Kidney (tissue), 14 donors: ENCODE data around the gene PPP2R5B. TPM values are rescaled to one million over a fixed set of nuclear protein-coding genes. Genes with fewer than 3 reads are reported as not detected.
A peak's percentile ranks its signal among the peaks of the same experiment; 100 is the strongest.

ENCODE experiments used
- DNase-seq, 5 donors: peaks; one replicate each; pipeline ENCODE4 v3.0.0-alpha.2; 2013 to 2020
- FAIRE-seq: peaks from 2 replicates; lab custom pipeline; 2012; peaks lifted over from hg19 to GRCh38; lab: Jason Lieb, UNC
- H3K27ac ChIP-seq, 2 donors: one replicate each; pipeline ENCODE4 v1.7.0; 2013; ENCODE audit warnings: low read depth in 2 of 2, low read length in 2 of 2, inconsistent platforms in 1 of 2
- H3K27me3 ChIP-seq: one replicate; pipeline ENCODE4 v1.7.1; 2013; ENCODE audit warnings: low read length, inconsistent platforms; ENCODE audit not compliant: control insufficient read depth, insufficient read depth
- H3K36me3 ChIP-seq, 3 donors: one replicate each; pipeline versions ENCODE4 v1.7.0 to v1.7.1; 2013; ENCODE audit warnings: low read length in 3 of 3, control low read depth in 1 of 3, inconsistent platforms in 1 of 3; ENCODE audit not compliant: insufficient read depth in 3 of 3, control insufficient read depth in 2 of 3
- H3K4me1 ChIP-seq, 3 donors: one replicate each; pipeline versions ENCODE4 v1.7.0 to v1.7.1; 2013; ENCODE audit warnings: low read length in 3 of 3, inconsistent platforms in 1 of 3, low read depth in 1 of 3; ENCODE audit not compliant: control insufficient read depth in 2 of 3, insufficient read depth in 2 of 3
- H3K4me3 ChIP-seq, 3 donors: one replicate each; pipeline versions ENCODE4 v1.7.0 to v1.8.1; 2013; ENCODE audit warnings: low read length in 3 of 3, control low read depth in 1 of 3, inconsistent platforms in 1 of 3
- H3K9ac ChIP-seq, 3 donors: one replicate each; pipeline versions ENCODE4 v1.7.0 to v1.7.1; 2013; ENCODE audit warnings: low read length in 3 of 3, control low read depth in 1 of 3, inconsistent platforms in 1 of 3
- H3K9me3 ChIP-seq, 3 donors: one replicate each; pipeline versions ENCODE4 v1.7.0 to v1.7.1; 2013; ENCODE audit warnings: low read length in 3 of 3, control low read depth in 1 of 3, inconsistent platforms in 1 of 3; ENCODE audit not compliant: control insufficient read depth in 2 of 3, insufficient read depth in 1 of 3
- CTCF ChIP-seq: IDR thresholded peaks from 3 replicates; pipeline ENCODE4 v1.5.1; 2012; ENCODE audit warnings: mild to moderate bottlenecking, moderate library complexity, borderline replicate concordance; ENCODE audit not compliant: insufficient read depth; ENCODE audit errors: extremely low read depth
- intact Hi-C: fragments of 100-400 bp; cut with DNase I; formaldehyde crosslinking; loops from one replicate; pipeline ENCODE4 v1.11.1; 2022
- polyA plus RNA-seq: library from polyadenylated mRNA; stranded (reverse); fragments of 350-450 nt; fragmentation: Illumina TruSeq; extraction: RNeasy Lipid Tissue Mini Kit (QIAGEN cat#74804); gene quantifications from one replicate; pipeline ENCODE4 v1.2.3, GENCODE V29; 2014; ENCODE audit warnings: low read depth, low replicate concordance; ENCODE audit not compliant: insufficient read depth
- total RNA-seq: library from RNA; stranded (reverse); fragmentation: NEBNext Ultra II Directional; extraction: Animal tissue kit (Norgen Biotek cat#: 25700); gene quantifications from one replicate; pipeline ENCODE4 v1.2.1, GENCODE V29; 2021
- donor health status: control.
- donor health status: control.
- donor health status: control.
- donor health status: control.
- donor health status: control.
- donor health status: DM: yes; HTN: yes; CAD: no.
- donor health status: Normal renal cell carcinoma (clear cell type).

The PPP2R5B gene
- total and polyA plus RNA-seq, 2 donors from 2014 or later, result 16.8 to 21.2 TPM

GRCh38 chr11:64918017-64918416 is 6.5 kb upstream of the PPP2R5B start:
- Histone ChIP-seq H3K36me3 (peaks cover 0 to 7% (median 3%) of the 10 kb centered on the region in 3 donors), H3K4me3 (peak overlapping the region; percentile 74 to 83 (median 82)), H3K27me3 (no peaks in the 10 kb centered on the region), H3K4me1 (peaks cover 0 to 16% (median 4%) of the 10 kb centered on the region in 3 donors), H3K27ac (peak overlapping the region in 1 of 2 donors; percentile 59), H3K9ac (peak overlapping the region; percentile 53 to 82 (median 78)), H3K9me3 (no peaks in the 10 kb centered on the region)
- peak; percentile 12 for TF ChIP-seq CTCF
- peak in 3 of 5 donors; percentile 36 to 66 (median 63) for DNase-seq
- FAIRE-seq, result no peak
- intact Hi-C loops, result no loop called here

- intact Hi-C loops, result no loop called here
- Histone ChIP-seq H3K27me3 (no peaks in the 10 kb centered on the region), H3K4me1 (peaks cover 0 to 20% (median 4%) of the 10 kb centered on the region in 3 donors), H3K36me3 (no peaks in the 10 kb centered on the region), H3K27ac (no peak overlapping the region), H3K9ac (no peak overlapping the region), H3K9me3 (no peaks in the 10 kb centered on the region), H3K4me3 (no peak overlapping the region)
- no peak for TF ChIP-seq CTCF
- no peak for FAIRE-seq
- DNase-seq, result no peak
Observed at GRCh38 chr11:64919627-64920026, 4.9 kb upstream of the PPP2R5B start.

- H3K27me3 ChIP-seq, result no peaks in the 10 kb centered on the region
- DNase-seq, result no peak
- H3K27ac ChIP-seq, result no peak overlapping the region
- H3K4me1 ChIP-seq, result peaks cover 0 to 22% (median 4%) of the 10 kb centered on the region in 3 donors
- no peaks in the 10 kb centered on the region for H3K36me3 ChIP-seq
- no peak overlapping the region for H3K4me3 ChIP-seq
- intact Hi-C loops, result no loop called here
- TF ChIP-seq CTCF, result no peak
- H3K9me3 ChIP-seq, result no peaks in the 10 kb centered on the region
- H3K9ac ChIP-seq, result no peak overlapping the region
- no peak for FAIRE-seq
Observed at GRCh38 chr11:64920124-64920523, 4.4 kb upstream of the PPP2R5B start.

- DNase-seq (peak in 1 of 5 donors; percentile 43), FAIRE-seq (no peak)
- no peak overlapping the region for H3K27ac ChIP-seq
- no peak for TF ChIP-seq CTCF
- H3K36me3 ChIP-seq, result no peaks in the 10 kb centered on the region
- no peaks in the 10 kb centered on the region for H3K9me3 ChIP-seq
- no peak overlapping the region for H3K9ac ChIP-seq
- no peak overlapping the region for H3K4me3 ChIP-seq
- intact Hi-C loops, result no loop called here
- no peaks in the 10 kb centered on the region for H3K27me3 ChIP-seq
- peaks cover 0 to 24% (median 0%) of the 10 kb centered on the region in 3 donors for H3K4me1 ChIP-seq
Observed at GRCh38 chr11:64921384-64921783, 3.1 kb upstream of the PPP2R5B start.
